B cell (primary cell): ENCODE results near the gene SLC39A11. TPM values are rescaled to one million over a fixed set of nuclear protein-coding genes. Genes with fewer than 3 reads are reported as not detected.

ENCODE experiments used
- ATAC-seq: fragments of 200-7000 bp; cut with Tn5 transposase; one replicate; pipeline ENCODE4 v1.10.0; 2021; ENCODE audit warnings: low read depth, mild to moderate bottlenecking, moderate number of reproducible peaks, moderate library complexity
- CTCF ChIA-PET: fragments of 350-600 bp; sonication (Branson Sonifier 250); formaldehyde crosslinking; loops from one replicate; lab custom pipeline; 2021; ENCODE audit warnings: antibody characterized with exemption, inconsistent platforms; lab: Charles Lee
- POLR2A ChIA-PET: fragments of 350-600 bp; sonication (Branson Sonifier 250); formaldehyde crosslinking; loops from one replicate; lab custom pipeline; 2021; ENCODE audit warnings: antibody characterized with exemption; lab: Charles Lee
- DNase-seq: peaks from one replicate; pipeline ENCODE4 v3.0.0; 2013
- H2AFZ ChIP-seq: 2 replicates; pipeline ENCODE4 v1.6.1; 2012; ENCODE audit warnings: mild to moderate bottlenecking, low read depth, low read length; ENCODE audit not compliant: insufficient read depth, poor library complexity, severe bottlenecking
- H3K27ac ChIP-seq, 2 donors: 1 replicate in 1 of 2; 2 replicates in 1 of 2; pipeline ENCODE4 v1.5.1; 2012 to 2013; ENCODE audit warnings: low read length in 2 of 2, mild to moderate bottlenecking in 2 of 2, moderate library complexity in 1 of 2
- H3K27me3 ChIP-seq, 4 experiments: fragments of 200-600 bp in 1 of 4; sonication (generic) in 1 of 4; replicated peaks in 1 of 4; 1 replicate in 2 of 4; 2 replicates in 2 of 4; pipeline versions ENCODE4 v1.6.1 to v1.7.0; 2013 to 2016; ENCODE audit warnings: low read length in 3 of 4, mild to moderate bottlenecking in 2 of 4, mixed read lengths in 1 of 4, moderate library complexity in 1 of 4; ENCODE audit not compliant: insufficient read depth in 4 of 4, control insufficient read depth in 3 of 4; ENCODE audit errors: control extremely low read depth in 1 of 4
- H3K36me3 ChIP-seq, 2 experiments: replicated peaks in 1 of 2; 1 replicate in 1 of 2; 2 replicates in 1 of 2; pipeline versions ENCODE4 v1.6.1 to v1.7.1; 2013; ENCODE audit warnings: low read length in 1 of 2; ENCODE audit not compliant: insufficient read depth in 2 of 2, control insufficient read depth in 1 of 2; ENCODE audit errors: control extremely low read depth in 1 of 2, extremely low read depth in 1 of 2
- H3K4me1 ChIP-seq, 2 donors: fragments of 200-600 bp in 1 of 2; sonication (generic) in 1 of 2; 1 replicate in 1 of 2; 2 replicates in 1 of 2; pipeline versions ENCODE4 v1.5.1 to v1.6.1; 2013 to 2017; ENCODE audit warnings: low read length in 2 of 2; ENCODE audit not compliant: control insufficient read depth in 2 of 2, insufficient read depth in 2 of 2
- H3K4me2 ChIP-seq: replicated peaks from 2 replicates; pipeline ENCODE3; 2012; ENCODE audit warnings: mild to moderate bottlenecking, low read depth, low read length; ENCODE audit not compliant: poor library complexity, severe bottlenecking
- H3K4me3 ChIP-seq, 5 experiments: fragments of 200-600 bp in 1 of 5; sonication (generic) in 1 of 5; 1 replicate in 3 of 5; 2 replicates in 2 of 5; pipeline versions ENCODE4 v1.5.1 to v1.7.0; 2011 to 2016; ENCODE audit warnings: low read length in 4 of 5, mild to moderate bottlenecking in 4 of 5, low read depth in 2 of 5, control low read depth in 1 of 5, moderate library complexity in 1 of 5; ENCODE audit not compliant: insufficient read depth in 1 of 5; ENCODE audit errors: control extremely low read depth in 1 of 5, extremely low read depth in 1 of 5
- H3K79me2 ChIP-seq: fragments of 200-600 bp; sonication (generic); one replicate; pipeline ENCODE4 v1.6.0; 2016; ENCODE audit warnings: low read length; ENCODE audit not compliant: control insufficient read depth, insufficient read depth
- H3K9ac ChIP-seq: fragments of 200-600 bp; sonication (generic); 2 replicates; pipeline ENCODE4 v1.6.1; 2017; ENCODE audit warnings: mild to moderate bottlenecking, low read length, moderate library complexity
- H3K9me3 ChIP-seq, 3 donors: one replicate each; pipeline versions ENCODE4 v1.6.1 to v1.7.1; 2013; ENCODE audit warnings: low read length in 2 of 3; ENCODE audit not compliant: control insufficient read depth in 2 of 3, insufficient read depth in 1 of 3; ENCODE audit errors: control extremely low read depth in 1 of 3
- H4K20me1 ChIP-seq: 2 replicates; pipeline ENCODE4 v1.6.0; 2012; ENCODE audit warnings: mild to moderate bottlenecking, low read length; ENCODE audit not compliant: insufficient read depth, control insufficient read depth, poor library complexity, severe bottlenecking
- H3K27ac Mint-ChIP-seq: one replicate; pipeline ENCODE4 v1.8.0; 2021; ENCODE audit warnings: mixed read lengths
- H3K27me3 Mint-ChIP-seq: one replicate; pipeline ENCODE4 v1.8.0; 2021; ENCODE audit warnings: mixed read lengths
- H3K4me1 Mint-ChIP-seq: one replicate; pipeline ENCODE4 v1.8.0; 2021; ENCODE audit warnings: mixed read lengths
- H3K4me3 Mint-ChIP-seq: one replicate; pipeline ENCODE4 v1.8.0; 2021; ENCODE audit warnings: mixed read lengths
- H3K9me3 Mint-ChIP-seq: one replicate; pipeline ENCODE4 v1.8.0; 2022; ENCODE audit warnings: mixed read lengths; ENCODE audit not compliant: insufficient read depth
- EZH2 ChIP-seq: IDR thresholded peaks from 2 replicates; pipeline ENCODE4 v1.6.1; 2012; ENCODE audit warnings: borderline replicate concordance, low read depth, mild to moderate bottlenecking, moderate library complexity, low read length; ENCODE audit not compliant: insufficient read depth, poor library complexity, severe bottlenecking
- WGBS: methylation state at CpG from one replicate; pipeline ENCODE4 v1.1.5; 2013; ENCODE audit warnings: missing lambda C conversion rate; ENCODE audit not compliant: insufficient coverage; 5-methylcytosine and 5-hydroxymethylcytosine counted together
- intact Hi-C: fragments of 100-400 bp; cut with micrococcal nuclease; formaldehyde crosslinking; loops from one replicate; pipeline ENCODE4 v1.10.0; 2022
- polyA plus RNA-seq: library from polyadenylated mRNA; depleted of rRNA; stranded (reverse); fragments of >200 nt; gene quantifications from 2 replicates; pipeline ENCODE4 v1.2.3, GENCODE V29; 2012
- total RNA-seq, 2 donors: library from RNA; stranded (reverse); fragments of 120-200 nt in 1 of 2; gene quantifications; 1 replicate in 1 of 2; 2 replicates in 1 of 2; pipeline versions ENCODE4 v1.2.3 to v1.2.4, GENCODE V29; 2013 to 2022
- TF ChIP-seq, protein P1 (sequence below): fragments of 200-600 bp; IDR thresholded peaks from one replicate; pipeline ENCODE4 v1.8.0; 2022; ENCODE audit warnings: antibody characterized with exemption, mild to moderate bottlenecking

The SLC39A11 gene
- total and polyA plus RNA-seq, 2 donors (not counting 1 experiment from before 2014, with no cell fraction given), result 6.9 to 39.6 TPM

DNA sequence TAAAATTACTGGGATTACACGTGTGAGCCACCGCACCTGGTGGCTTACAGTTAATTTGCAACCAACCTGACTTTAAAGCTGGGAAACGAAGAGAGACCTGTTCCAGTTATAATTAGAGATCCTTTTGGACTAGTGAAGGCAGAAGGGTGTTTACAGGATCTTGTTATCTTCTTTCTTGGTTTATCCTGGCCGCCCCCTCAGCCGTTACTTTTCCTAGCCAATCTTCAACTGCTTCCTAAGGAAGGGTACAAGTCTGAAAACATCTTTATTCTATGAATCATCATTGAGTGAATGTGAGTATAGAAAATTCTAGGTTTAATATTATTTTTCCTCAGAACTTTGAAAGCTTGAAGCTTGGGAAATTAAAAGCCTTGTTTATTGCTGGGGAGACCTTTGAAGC, 286.5 kb downstream of the SLC39A11 start:
- Histone ChIP-seq H3K9me3 (peaks cover 0 to 18% (median 1%) of the 10 kb centered on the region in 3 donors), H3K4me3 (no peak overlapping the region), H3K79me2 (no peaks in the 10 kb centered on the region), H3K27ac (no peak overlapping the region), H3K36me3 (no peaks in the 10 kb centered on the region), H3K4me1 (no peaks in the 10 kb centered on the region), H3K9ac (no peak overlapping the region), H3K27me3 (no peaks in the 10 kb centered on the region), H4K20me1 (no peaks in the 10 kb centered on the region), H2AFZ (no peak overlapping the region), H3K4me2 (no peak overlapping the region)
- POLR2A ChIA-PET, result no interaction called here
- Mint-ChIP-seq H3K27ac (no peak overlapping the region), H3K27me3 (no peaks in the 10 kb centered on the region), H3K9me3 (peaks cover 5% of the 10 kb centered on the region), H3K4me3 (no peak overlapping the region), H3K4me1 (no peaks in the 10 kb centered on the region)
- CTCF ChIA-PET, result no interaction called here
- DNase-seq, result no peak
- WGBS, result 78% methylated on average over 1 of the region's 5 CpGs
- no peak for TF ChIP-seq EZH2
- TF ChIP-seq, protein P1, sequence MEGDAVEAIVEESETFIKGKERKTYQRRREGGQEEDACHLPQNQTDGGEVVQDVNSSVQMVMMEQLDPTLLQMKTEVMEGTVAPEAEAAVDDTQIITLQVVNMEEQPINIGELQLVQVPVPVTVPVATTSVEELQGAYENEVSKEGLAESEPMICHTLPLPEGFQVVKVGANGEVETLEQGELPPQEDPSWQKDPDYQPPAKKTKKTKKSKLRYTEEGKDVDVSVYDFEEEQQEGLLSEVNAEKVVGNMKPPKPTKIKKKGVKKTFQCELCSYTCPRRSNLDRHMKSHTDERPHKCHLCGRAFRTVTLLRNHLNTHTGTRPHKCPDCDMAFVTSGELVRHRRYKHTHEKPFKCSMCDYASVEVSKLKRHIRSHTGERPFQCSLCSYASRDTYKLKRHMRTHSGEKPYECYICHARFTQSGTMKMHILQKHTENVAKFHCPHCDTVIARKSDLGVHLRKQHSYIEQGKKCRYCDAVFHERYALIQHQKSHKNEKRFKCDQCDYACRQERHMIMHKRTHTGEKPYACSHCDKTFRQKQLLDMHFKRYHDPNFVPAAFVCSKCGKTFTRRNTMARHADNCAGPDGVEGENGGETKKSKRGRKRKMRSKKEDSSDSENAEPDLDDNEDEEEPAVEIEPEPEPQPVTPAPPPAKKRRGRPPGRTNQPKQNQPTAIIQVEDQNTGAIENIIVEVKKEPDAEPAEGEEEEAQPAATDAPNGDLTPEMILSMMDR, result no peak
- no peak for ATAC-seq
- intact Hi-C loops, result no loop called here

DNA sequence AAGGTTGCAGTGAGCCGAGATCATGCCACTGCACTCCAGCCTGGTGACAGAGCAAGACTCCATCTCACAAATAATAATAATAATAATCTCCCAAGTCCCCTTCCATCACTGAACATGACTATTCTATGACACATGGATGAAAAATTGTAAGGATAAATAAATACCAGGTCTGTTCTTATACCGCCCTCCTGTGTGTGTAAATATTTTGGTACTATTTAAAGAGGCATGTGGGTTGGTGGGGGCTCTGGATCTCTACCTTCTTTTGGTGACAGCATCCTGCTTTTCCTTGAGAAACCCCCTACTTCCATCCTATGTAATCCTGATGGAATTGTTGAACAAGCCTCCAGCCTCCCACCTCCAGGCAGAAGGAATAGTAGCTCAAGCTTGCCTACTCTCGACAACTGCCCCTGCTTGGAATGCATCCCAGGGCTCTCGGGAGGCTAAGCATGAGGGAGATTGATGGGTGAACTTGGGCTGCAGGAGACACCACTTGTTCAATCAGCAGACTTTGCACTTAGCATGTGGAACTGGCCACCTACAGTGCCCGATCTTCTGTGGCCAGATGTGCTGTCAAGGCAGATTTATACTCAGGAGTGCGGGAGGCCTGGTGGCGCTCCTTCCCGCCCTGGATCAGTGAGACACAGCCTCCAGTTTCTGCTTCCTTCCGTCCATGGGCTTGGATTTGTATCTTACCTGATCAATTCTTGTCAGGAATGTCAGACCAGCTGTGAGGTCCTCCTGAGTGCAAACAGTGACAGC, 287.4 kb downstream of the SLC39A11 start:
- H3K4me2 ChIP-seq, result no peak overlapping the region
- Mint-ChIP-seq H3K27ac (no peak overlapping the region), H3K27me3 (no peaks in the 10 kb centered on the region), H3K4me3 (no peak overlapping the region), H3K4me1 (no peaks in the 10 kb centered on the region), H3K9me3 (peaks cover 8% of the 10 kb centered on the region)
- ChIA-PET POLR2A (no interaction called here), CTCF (no interaction called here)
- H3K9me3 ChIP-seq, result peaks cover 0 to 20% (median 3%) of the 10 kb centered on the region in 3 donors
- H3K9ac ChIP-seq, result no peak overlapping the region
- H4K20me1 ChIP-seq, result no peaks in the 10 kb centered on the region
- H3K79me2 ChIP-seq, result no peaks in the 10 kb centered on the region
- ATAC-seq (no peak), DNase-seq (no peak)
- no peaks in the 10 kb centered on the region for H3K36me3 ChIP-seq
- H3K4me1 ChIP-seq, result no peaks in the 10 kb centered on the region
- no peak overlapping the region for H3K4me3 ChIP-seq
- WGBS, result 96% methylated on average over 7 of the region's 9 CpGs
- H3K27ac ChIP-seq, result no peak overlapping the region
- no peak overlapping the region for H2AFZ ChIP-seq
- no peaks in the 10 kb centered on the region for H3K27me3 ChIP-seq
- no peak for TF ChIP-seq EZH2
- TF ChIP-seq, protein P1, result no peak
- intact Hi-C loops, result no loop called here
